ENCODE data around the gene EFCAB11.
"Not testable (repeated sequence)": the region's sequence is repeated elsewhere in the genome, so short reads cannot be mapped to it uniquely, and the experiment has no call there.

Gene EFCAB11

DNA sequence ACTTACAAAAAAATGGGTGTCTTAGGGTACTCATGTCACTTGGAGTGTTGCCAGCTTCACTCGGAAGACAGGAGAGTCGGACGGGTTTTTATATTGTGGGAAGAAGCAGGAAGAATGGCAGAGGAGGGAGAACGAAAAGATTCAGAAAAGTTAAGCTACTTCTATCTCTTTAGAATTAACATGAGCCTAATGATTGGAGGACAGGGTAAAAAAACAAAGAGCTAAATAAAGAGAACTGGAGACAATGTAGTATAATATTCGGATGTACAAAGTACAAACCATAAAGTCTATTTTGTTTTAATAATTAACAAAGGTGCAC, 43.9 kb downstream of the EFCAB11 start:
- DNase-seq = no peak

DNA sequence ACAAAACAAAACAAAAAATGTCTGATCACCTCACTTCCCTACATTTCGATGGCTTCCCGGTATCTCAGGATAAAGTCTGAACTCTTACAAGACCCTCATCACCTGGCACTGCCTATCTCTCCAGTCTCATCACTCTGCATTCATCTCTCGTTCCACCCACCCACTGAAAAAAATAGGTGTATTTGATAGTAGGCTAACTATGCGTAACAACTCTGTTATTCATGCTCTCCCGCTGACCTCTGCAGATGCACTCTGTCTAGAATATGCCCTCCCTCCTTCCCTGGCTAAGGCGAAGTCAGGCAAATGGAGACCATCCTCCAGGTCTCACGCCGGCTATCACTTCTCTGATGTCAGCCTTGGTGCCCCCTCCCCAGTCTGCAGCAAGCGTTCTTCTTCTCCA, 44.9 kb downstream of the EFCAB11 start:
- DNase-seq = no peak

DNA sequence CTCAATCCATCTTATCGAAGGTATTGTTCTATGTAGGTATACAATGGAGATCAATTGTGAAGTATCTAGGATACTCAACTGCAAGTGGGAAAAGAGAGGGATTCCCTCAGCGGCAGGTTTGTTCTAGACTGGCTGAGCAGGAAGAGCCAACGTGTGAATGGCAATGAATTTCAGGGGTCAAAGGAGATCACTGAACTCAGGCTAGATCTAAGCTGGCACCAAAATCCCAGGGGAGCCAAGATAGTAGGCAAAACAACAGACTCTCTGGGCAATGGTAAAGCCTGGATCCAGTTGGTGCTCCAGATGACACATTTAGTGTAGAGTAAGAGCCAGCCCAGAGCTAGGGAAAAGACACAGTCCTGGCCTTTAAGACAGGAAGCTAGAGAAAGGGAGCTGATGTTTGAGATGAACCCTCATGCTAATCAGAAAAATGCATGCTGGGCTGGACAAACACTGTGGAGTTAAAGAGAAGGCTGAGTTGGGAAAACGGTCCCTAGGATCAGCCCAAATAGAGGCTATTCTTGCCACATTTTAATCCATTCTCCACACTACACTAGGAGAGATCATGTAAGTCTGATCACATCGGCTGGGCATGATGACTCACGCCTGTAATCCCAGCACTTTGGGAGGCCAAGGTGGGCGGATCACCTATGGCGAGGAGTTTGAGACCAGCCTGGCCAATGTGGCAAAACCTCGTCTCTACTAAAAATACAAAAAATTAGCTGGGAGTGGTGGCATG, 45.6 kb downstream of the EFCAB11 start:
- DNase-seq = no peak

DNA sequence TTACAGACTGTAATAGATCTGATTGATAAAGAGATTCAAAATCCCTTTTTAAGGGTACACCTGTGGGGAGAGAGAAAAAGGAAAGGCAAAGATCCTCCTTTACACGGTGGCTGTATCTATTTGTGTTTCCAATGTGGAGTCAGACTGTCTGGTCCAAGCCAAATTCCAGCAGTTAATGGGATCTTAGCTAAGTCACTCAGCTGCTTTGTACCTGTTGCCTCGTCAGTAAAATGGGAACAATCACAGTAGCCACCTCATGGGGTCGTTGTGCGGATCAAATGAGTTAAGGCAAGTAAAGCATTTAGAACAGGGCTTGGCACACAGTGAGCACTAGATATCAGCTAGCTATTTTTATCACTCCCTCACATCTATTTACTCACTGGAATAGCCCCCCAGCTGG, 46.9 kb downstream of the EFCAB11 start:
- no peak for DNase-seq

DNA sequence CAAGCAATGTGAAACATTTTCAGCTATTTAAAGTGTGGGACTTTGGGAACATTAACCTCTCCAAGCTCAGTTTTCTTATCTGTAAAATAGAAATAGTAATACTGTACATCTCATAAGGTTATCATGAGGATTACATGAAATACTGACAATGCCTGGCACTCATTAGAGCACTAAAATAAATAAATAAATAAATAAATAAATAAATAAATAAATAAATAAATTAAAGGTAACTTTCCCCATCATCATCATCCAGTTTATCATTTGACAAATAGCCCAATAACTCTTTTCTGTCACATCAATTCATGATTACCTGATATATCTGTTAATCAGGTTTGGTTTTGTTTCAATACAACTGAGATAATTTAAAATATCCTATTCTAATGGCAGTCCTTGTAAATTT, 48.5 kb downstream of the EFCAB11 start:
- no peak for DNase-seq

DNA sequence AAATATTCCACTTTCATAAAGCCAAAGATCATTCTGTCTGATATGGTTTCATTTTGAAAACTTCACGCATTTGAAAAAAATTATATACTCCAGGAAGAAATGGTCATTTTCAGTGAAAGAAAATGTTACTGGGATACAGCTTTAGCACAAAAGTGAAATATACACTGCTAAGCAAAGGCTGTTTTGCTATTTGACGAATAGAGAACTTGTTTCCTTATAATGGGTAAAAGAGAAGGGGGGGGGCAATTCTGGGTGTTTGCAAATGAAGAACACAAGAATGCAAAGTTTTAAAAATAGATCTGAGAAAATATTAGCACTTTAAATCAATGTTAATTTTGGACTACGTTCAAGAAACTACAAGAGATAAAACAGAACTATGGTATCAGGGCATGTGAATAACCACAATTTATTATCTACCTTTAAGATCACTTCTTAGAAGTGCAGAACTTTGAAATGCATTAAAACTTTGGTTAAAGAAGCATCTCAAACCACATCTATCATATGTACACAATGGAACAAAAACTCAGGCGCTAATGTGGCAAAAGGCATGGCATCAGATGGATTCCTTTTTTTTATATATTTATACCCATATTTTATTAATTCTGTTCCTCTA, 51.1 kb downstream of the EFCAB11 start:
- DNase-seq = peak; percentile 40

DNA sequence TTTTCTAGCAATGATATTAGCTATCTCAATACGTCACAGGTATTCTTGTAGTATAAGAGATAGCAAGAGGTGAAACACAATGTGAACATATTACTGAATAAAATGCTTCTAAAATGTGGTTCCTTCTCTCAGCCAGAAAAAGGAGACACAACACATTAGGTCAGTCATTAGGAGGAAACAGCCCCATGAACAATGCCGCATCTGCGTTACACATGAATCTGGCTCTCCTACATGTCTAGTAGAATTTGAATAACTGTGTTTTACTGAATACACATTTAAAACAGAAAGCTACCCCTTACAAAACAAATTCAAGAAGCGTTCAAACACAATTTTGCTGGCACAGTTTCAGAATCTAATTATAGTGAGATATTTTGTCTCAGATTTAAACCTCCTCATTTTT, 51.6 kb downstream of the EFCAB11 start:
- DNase-seq = no peak

DNA sequence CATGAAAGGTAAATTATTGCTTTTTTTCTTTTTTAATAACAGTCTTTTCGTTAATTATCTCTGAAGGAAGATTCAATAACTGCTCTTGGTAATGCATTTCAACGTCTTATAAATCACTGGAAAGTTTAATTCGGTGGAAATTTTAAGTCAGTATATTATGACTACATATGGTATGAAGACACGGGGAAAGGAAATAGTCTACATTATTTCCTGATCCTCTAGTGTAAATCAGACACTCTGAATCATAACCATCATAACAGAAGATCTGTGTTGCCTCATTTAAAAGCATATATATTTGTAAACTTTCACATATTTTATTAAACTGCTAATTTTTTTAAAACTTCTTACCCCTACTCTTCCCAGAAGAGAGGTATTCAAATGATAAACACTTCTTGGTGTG, 53.7 kb downstream of the EFCAB11 start:
- no peak for DNase-seq

DNA sequence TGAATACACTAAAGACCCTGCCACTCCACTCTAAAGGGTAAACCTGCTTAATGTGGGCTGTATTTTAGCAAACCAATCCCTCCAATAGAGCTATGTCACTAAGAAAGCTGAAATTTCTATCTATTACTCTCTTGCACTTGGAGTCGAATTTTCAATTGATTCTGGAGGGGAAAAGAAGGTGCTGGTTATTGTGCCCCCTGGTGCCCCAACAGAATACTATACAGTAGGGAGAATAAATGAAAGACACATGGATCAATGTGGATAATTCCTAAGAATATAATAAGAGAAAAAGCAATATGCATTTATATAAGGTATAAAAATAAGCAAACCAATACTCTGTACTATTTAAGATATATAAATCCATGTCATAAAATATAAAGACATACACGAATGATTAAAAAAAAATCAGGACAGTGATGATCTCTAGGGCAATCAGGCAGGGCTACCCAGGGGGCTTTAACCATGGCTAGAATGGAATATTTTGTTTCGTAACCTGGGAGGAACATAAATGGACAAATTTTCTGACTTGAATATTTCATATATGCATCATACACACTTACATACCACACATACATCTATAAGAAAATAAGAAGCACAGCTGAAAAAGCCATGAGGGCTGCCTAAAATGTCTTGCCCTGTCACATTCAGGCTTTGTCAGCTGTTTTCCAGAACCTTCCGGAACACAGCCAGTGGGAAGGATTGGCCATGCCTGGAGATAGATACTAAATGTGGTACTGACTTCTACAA, 54.4 kb downstream of the EFCAB11 start:
- no peak for DNase-seq

DNA sequence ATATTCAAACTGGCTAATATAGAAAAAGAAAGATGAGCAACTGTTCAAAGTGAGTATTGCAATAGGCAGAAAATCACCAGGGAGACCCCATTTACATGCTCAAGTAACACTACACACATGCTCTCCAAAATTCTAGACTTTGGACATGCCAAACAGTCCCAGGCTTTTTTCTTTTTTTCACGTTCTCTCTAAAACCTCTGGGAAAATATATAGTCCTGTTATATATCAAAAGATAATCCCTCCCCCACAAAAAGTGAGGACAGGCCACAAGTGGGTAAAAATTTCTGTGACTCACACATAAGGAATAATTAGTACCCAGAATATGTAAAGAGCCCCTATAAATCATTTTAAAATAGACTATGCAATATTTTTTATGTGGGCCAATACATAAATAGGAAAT, 55.2 kb downstream of the EFCAB11 start:
- DNase-seq = no peak

DNA sequence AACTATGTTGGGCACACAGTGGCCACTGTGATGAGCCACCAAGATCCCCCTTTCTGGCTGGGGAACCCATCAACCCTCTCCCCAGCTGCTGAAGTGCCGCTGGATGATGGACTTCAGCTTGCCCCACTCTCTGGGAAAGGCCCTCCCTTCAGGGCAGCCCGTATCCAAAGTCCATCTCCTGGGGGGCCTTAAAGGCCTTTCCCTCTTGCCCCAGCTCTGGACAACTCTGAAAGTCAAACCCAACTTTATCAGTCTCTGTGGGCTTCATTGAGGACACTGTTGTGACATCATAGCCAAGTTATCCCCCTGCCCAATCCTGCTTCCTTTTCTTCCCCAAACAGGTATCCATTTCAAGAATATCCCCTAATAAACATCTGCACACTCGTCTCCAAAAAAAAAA, 61.1 kb downstream of the EFCAB11 start:
- not testable (repeated sequence) for DNase-seq

DNA sequence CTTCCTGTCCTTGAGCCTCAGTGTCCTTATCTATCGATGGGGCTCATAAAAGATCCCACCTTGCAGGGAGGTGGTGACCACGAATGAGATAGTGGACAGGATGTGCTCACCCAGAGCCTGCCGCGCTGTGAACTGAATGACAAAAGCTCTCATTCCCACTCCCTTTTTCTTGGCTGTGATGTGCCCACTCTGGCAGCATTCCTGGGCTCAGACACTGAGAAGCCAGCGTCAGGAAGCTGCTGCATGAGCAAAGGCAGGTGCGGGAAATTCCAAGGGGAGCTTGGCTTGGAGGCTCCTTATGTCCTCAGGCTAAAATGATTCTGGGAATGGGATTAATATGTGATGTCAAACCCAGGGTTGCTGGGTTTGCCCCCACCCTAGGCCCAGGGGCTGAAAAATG, 61.6 kb downstream of the EFCAB11 start:
- no peak for DNase-seq

DNA sequence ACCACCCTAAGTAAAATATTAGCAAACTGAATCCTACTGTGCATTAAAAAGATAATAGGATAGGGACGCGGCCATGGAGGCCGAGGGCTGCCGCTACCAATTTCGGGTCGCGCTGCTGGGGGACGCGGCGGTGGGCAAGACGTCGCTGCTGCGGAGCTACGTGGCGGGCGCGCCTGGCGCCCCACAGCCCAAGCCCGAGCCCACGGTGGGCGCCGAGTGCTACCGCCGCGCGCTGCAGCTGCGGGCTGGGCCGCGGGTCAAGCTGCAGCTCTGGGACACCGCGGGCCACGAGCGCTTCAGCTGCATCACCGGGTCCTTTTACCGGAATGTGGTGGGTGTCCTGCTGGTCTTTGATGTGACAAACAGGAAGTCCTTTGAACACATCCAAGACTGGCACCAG, 62.8 kb downstream of the EFCAB11 start:
- not testable (repeated sequence) for DNase-seq

DNA sequence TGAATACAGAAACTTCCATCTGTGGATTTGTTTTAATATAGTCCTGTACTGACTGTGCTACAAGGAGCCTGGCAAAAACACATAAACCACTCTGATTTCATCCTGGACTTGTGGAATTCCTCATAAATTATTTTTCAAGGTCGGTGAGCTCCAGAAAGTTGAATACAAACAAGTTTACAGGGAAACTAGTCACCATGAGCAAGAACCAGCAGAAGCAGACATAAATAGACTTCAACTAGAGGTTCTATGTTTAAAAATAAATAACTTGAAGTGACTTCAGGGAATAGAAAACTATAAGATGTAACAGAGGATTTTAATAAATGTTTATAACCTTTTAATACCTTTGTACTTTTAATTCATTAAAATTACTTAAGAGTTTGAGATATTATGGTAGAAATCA, 63.5 kb downstream of the EFCAB11 start:
- DNase-seq = no peak

DNA sequence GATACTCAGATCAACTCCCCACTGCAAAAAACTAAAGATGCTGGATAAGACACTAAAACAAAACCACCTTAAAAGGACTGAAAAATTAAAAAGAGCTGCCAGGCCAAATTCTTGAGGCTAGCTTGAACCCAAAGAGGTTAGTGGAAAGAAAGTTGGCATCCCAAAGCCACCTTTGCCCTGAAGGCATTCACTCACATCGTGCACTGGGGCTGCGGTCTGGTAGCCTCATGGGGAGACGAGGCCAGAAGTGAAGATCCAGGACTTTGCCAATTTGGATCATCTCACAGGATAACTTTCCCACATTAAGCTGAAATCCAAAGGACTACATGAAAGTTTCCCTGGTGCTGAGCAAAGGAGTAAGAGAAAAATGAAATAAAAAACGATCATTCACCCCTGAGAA, 63.9 kb downstream of the EFCAB11 start:
- no peak for DNase-seq

DNA sequence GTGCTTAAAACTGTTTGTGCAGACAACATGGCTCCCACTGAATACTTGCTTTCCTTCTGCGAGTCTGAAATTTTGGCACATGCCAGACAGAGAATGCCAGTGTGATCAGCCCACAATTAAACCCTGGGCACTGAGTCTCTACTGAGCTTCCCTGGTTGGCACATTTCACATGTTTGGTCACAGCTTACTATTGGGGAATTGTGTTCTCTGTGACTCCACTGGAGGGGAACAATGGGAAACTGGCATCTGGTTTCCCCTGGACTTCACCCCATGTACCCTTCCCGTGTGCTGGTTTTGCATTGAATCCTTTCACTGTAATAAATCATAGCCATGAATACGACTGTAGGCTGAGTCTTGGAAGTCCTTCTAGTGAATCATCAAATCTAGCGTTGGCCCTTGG, 64.9 kb downstream of the EFCAB11 start:
- no peak for DNase-seq

DNA sequence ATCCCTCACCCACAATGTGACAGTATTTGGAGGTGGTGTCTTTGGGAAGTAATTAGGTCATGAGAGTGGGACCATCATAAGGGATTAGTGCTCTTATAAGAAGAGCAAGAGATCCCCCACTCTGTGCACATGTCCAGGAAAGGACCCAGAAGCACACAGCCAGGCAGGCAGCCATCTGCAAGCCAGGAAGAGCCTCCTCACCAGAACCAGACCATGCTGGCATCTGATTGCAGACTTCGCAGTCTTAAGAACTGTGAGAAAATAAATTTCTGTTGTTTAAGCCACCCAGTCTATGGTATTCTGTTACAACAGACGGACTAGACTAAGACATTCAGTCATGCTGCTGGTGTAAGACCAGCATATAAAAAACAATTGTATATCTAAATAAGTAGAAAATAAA, 69.8 kb downstream of the EFCAB11 start:
- no peak for DNase-seq

DNA sequence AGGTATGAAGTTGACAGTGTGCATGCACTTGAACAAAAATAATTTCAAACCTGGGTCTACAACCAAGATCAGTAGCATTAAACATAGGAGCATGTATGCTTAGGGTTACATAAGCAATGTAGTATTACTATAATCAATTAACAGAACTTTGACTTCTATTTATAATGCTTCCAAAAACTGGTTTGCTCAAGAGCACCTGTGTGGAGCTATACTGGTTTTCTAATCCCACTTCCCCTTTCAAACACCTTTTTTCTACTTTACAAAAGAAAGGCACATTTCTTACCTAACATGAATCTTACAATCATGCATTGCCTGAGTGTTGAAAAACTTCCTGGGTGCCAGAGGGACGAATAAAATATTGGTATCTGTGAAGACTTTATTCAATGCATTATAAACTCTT, 72.7 kb downstream of the EFCAB11 start:
- no peak for DNase-seq

DNA sequence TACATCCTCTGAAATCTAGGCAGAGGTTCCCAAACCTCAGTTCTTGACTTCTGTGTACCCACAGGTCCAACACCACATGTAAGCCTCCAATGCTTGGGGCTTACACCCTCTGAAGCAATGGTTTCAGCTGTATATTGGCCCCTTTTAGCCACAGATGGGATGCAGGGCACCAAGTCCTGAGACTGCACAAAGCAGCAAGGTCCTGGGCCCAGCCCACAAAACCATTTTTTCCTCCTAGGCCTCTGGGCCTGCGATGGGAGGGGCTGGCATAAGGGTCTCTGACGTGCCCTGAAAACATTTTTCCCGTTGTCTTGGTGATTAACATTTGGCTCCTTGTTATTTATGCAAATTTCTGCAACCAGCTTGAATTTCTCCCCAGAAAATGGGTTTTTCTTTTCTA, 80.4 kb downstream of the EFCAB11 start:
- DNase-seq = not testable (repeated sequence)

DNA sequence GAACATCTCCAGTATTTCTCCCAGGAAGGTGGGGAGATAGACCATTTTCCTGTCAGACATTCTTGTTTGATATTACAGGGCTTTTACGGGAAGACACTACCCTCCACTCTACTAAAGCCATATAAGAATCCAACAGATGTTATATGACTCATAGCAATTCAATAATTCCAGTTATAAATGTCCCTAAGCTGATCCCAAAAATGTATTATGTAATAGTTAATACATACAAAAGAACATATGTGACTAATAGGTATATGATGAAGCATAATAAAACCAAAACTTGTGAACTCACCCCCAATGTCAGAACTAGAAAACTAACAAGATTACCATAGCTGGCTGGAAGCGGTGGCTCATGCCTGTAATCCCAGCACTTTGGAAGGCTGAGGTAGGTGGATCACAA, 84.2 kb downstream of the EFCAB11 start:
- DNase-seq = no peak

DNA sequence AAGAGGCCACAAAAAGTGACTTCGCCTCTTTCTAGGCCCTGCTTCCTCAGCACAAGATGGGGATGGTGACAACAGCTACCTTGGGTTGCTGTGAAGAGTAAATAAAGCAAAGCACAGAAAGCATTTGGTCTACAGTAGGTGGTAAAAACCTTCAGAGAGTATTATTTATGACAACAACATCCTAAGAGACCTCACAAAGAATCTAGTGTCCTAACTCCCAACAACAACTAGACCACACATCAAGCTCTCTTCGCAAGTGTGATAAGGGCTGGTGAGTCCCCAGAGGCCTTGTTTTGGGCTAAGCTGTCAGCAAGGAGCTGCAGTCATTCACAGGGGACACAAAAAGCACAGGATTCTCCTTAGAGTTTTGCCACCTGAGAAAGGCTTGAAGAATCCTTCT, 84.9 kb downstream of the EFCAB11 start:
- no peak for DNase-seq

DNA sequence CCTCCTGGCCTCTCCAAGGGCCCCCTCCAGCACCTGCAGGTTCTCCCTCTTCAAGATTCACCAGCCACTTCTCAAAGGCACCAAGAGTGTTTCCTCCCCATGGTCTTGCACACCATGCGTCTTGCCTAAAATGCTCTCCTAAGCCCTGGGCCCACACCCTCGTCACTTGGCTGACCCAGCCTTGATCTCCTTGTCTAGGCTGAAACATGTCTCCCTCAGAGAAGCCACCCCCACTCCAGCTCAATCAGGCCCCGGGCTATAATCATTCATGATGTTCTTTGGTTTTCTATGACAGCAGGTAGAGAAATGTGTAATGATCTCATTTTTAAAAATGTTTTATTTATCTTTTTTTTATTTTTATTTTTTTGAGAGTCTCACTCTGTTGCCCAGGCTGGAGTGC, 88.1 kb downstream of the EFCAB11 start:
- DNase-seq = no peak

DNA sequence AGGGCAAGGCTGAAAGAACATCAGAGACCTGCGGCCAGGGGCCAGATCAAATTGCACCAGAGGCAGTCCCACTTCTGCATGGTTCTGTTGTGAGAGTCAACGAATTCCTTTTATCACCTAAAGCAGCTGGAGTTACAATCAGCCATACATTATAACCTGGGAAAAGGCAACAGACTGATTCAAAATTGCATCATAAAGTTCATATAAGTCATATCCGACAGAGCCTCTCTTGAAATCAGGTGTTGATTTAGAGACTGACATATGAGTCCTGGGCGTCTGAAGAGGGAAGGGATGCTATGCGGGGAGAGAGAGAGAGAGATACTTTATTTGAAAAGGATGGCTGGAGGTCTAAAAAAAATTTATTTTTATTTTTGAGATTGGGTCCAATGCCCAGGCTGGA, 89.4 kb downstream of the EFCAB11 start:
- no peak for DNase-seq

DNA sequence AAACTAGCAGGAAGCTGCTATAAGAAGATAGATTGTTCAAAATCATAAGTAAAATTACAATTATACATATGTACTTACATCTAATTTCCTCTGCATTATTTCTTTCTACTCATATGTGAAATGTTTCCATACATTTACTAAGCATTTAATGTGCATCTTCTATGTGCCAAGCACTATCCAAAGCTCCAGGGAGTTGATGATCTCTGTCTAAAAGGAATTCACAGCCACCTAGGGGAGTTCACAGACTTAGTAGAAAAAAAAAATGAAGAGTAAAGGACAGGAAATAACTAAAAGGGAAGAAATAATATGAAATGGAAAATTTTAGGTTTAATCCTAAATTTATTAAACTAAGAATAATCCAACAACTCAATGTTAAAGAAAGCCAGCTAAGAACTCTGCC, 91.7 kb downstream of the EFCAB11 start:
- DNase-seq = no peak

All from central memory CD4-positive, alpha-beta T cell (primary cell).